ENCODE results near the gene WDR62. TPM values are rescaled to one million over a fixed set of nuclear protein-coding genes. Genes with fewer than 3 reads are reported as not detected.

The WDR62 gene
- polyA plus RNA-seq, 1 donor (not counting 4 experiments of a cell fraction or from before 2014, with no cell fraction given) = 2.3 TPM

- peaks cover 3% of the 10 kb centered on the region for H3K79me2 ChIP-seq (ENCODE audit: control insufficient read depth, insufficient read depth, low read length)
- H3K4me3 ChIP-seq (ENCODE audit: control insufficient read depth in 2 of 3, extremely low read depth in 1 of 3, insufficient read depth in 2 of 3, low read depth in 1 of 3, low read length in 3 of 3) = no peak overlapping the region
- H3K9me3 ChIP-seq (ENCODE audit: control insufficient read depth, low read depth, low read length) = no peaks in the 10 kb centered on the region
- peaks cover 29 to 46% of the 10 kb centered on the region in 2 experiments for H3K36me3 ChIP-seq (ENCODE audit: control insufficient read depth in 2 of 2, extremely low read depth in 1 of 2, insufficient read depth in 2 of 2, low read length in 2 of 2)
- DNase-seq (ENCODE audit: low read depth, low spot score) (no peak), FAIRE-seq (peak; percentile 99)
- peak overlapping the region; percentile 17 for H3K4me2 ChIP-seq (ENCODE audit: control insufficient read depth, extremely low read depth, insufficient read depth, low read depth, low read length)
- H4K20me1 ChIP-seq (ENCODE audit: control insufficient read depth, extremely low read depth, insufficient read depth, low read length) = peaks cover 10% of the 10 kb centered on the region
- peaks cover 41% of the 10 kb centered on the region for H3K4me1 ChIP-seq (ENCODE audit: control insufficient read depth, extremely low read depth, insufficient read depth, low read length)
- H3K27me3 ChIP-seq (ENCODE audit: control insufficient read depth, extremely low read depth, insufficient read depth, low read length) = no peaks in the 10 kb centered on the region
- H2AFZ ChIP-seq (ENCODE audit: control insufficient read depth, low read length) = no peak overlapping the region
- dilution Hi-C loops (cut with MboI; ENCODE audit: extremely low pct_ligation_motif_present, low sequenced_read_pairs) = no loop called here
- peak overlapping the region; percentile 47 for H3K27ac ChIP-seq (ENCODE audit: control insufficient read depth, insufficient read depth, low read length)
- peaks cover 2% of the 10 kb centered on the region for H3K9me1 ChIP-seq (ENCODE audit: control insufficient read depth, extremely low read depth, insufficient read depth, low read length)
- TF ChIP-seq CTCF (optimal IDR thresholded peaks at IDR 0.05 in 1 of 3, IDR thresholded peaks at IDR 0.05 in 1 of 3, conservative IDR thresholded peaks at IDR 0.05 in 1 of 3; ENCODE audit: extremely low read depth in 1 of 3, insufficient read depth in 2 of 3, low read length in 3 of 3) (no peak), EZH2 (IDR thresholded peaks at IDR 0.05; ENCODE audit: low read length) (no peak)
- H3K9ac ChIP-seq (ENCODE audit: control insufficient read depth, extremely low read depth, insufficient read depth, low read length) = peak overlapping the region; percentile 20
Measured at GRCh38 chr19:36149673-36150406, 95.1 kb downstream of the WDR62 start.

GRCh38 chr19:36150586-36150985 is 95.9 kb downstream of the WDR62 start:
- H3K4me1 ChIP-seq (ENCODE audit: control insufficient read depth, extremely low read depth, insufficient read depth, low read length) = peaks cover 41% of the 10 kb centered on the region
- H3K79me2 ChIP-seq (ENCODE audit: control insufficient read depth, insufficient read depth, low read length) = peaks cover 3% of the 10 kb centered on the region
- peaks cover 2% of the 10 kb centered on the region for H3K9me1 ChIP-seq (ENCODE audit: control insufficient read depth, extremely low read depth, insufficient read depth, low read length)
- H3K9me3 ChIP-seq (ENCODE audit: control insufficient read depth, low read depth, low read length) = no peaks in the 10 kb centered on the region
- H3K27ac ChIP-seq (ENCODE audit: control insufficient read depth, insufficient read depth, low read length) = peak overlapping the region; percentile 47
- FAIRE-seq = no peak
- dilution Hi-C loops (cut with MboI; ENCODE audit: extremely low pct_ligation_motif_present, low sequenced_read_pairs) = no loop called here
- no peak for DNase-seq (ENCODE audit: low read depth, low spot score)
- H3K9ac ChIP-seq (ENCODE audit: control insufficient read depth, extremely low read depth, insufficient read depth, low read length) = peak overlapping the region; percentile 20
- TF ChIP-seq EZH2 (IDR thresholded peaks at IDR 0.05; ENCODE audit: low read length) = no peak
- peaks cover 10% of the 10 kb centered on the region for H4K20me1 ChIP-seq (ENCODE audit: control insufficient read depth, extremely low read depth, insufficient read depth, low read length)
- no peak overlapping the region for H3K4me3 ChIP-seq (ENCODE audit: control insufficient read depth in 2 of 3, extremely low read depth in 1 of 3, insufficient read depth in 2 of 3, low read depth in 1 of 3, low read length in 3 of 3)
- H3K4me2 ChIP-seq (ENCODE audit: control insufficient read depth, extremely low read depth, insufficient read depth, low read depth, low read length) = peak overlapping the region; percentile 25
- H2AFZ ChIP-seq (ENCODE audit: control insufficient read depth, low read length) = no peak overlapping the region
- no peaks in the 10 kb centered on the region for H3K27me3 ChIP-seq (ENCODE audit: control insufficient read depth, extremely low read depth, insufficient read depth, low read length)
- peaks cover 26 to 45% of the 10 kb centered on the region in 2 experiments for H3K36me3 ChIP-seq (ENCODE audit: control insufficient read depth in 2 of 2, extremely low read depth in 1 of 2, insufficient read depth in 2 of 2, low read length in 2 of 2)
